ENCODE measurements around the gene CTNNBL1.

The CTNNBL1 gene

GRCh38 chr20:37702403-37703034 is 8.7 kb downstream of the CTNNBL1 start:
- no peak overlapping the region for H2AFZ ChIP-seq (ENCODE audit: low read depth, low read length)
- no peak overlapping the region for H3K14ac ChIP-seq (ENCODE audit: low read length in 2 of 2)
- H3K36me3 ChIP-seq (ENCODE audit: control insufficient read depth in 1 of 2, insufficient read depth in 2 of 2, low read depth in 1 of 2, low read length in 2 of 2) = no peaks in the 10 kb centered on the region
- no peak for DNase-seq
- no peak overlapping the region for H3K4me2 ChIP-seq (ENCODE audit: low read length, poor library complexity, severe bottlenecking)
- no peak overlapping the region for H3K4me3 ChIP-seq (ENCODE audit: insufficient read depth in 1 of 2, low read depth in 1 of 2, low read length in 2 of 2)
- no peaks in the 10 kb centered on the region for H3K9me3 ChIP-seq (ENCODE audit: control insufficient read depth, low read length)
- H3K4ac ChIP-seq (ENCODE audit: low read depth in 1 of 2, low read length in 2 of 2) = no peak overlapping the region
- no peak overlapping the region for H4K91ac ChIP-seq (ENCODE audit: low read length)
- no peak overlapping the region for H2BK12ac ChIP-seq (ENCODE audit: low read length in 2 of 2)
- H3K4me1 ChIP-seq (ENCODE audit: control insufficient read depth, insufficient read depth, low read depth, low read length) = no peaks in the 10 kb centered on the region
- H2BK5ac ChIP-seq (ENCODE audit: low read depth, low read length, poor library complexity, severe bottlenecking) = no peak overlapping the region
- 89% methylated on average over 1 of the region's 1 CpG for WGBS
- no peaks in the 10 kb centered on the region for H3K27me3 ChIP-seq (ENCODE audit: control insufficient read depth in 1 of 2, insufficient read depth in 1 of 2, low read length in 2 of 2)
- H2BK15ac ChIP-seq (ENCODE audit: low read depth, poor library complexity, severe bottlenecking) = no peak overlapping the region
- H3K23ac ChIP-seq (ENCODE audit: low read length in 2 of 2) = no peak overlapping the region
- no peak overlapping the region for H3K18ac ChIP-seq (ENCODE audit: low read depth in 1 of 2, low read length in 2 of 2)
- peaks cover 39% of the 10 kb centered on the region for H3K79me1 ChIP-seq (replicated peaks; ENCODE audit: low read length, poor library complexity, severe bottlenecking)
- H2AK5ac ChIP-seq (ENCODE audit: low read length, severe bottlenecking) = no peak overlapping the region
- no peak overlapping the region for H3K27ac ChIP-seq (ENCODE audit: low read length, poor library complexity, severe bottlenecking)
- no peak overlapping the region for H4K8ac ChIP-seq (ENCODE audit: low read length)
- peak overlapping the region; percentile 53 for H3K9ac ChIP-seq (ENCODE audit: low read length)
- H2BK120ac ChIP-seq (ENCODE audit: low read depth, low read length) = no peak overlapping the region

GRCh38 chr20:37703035-37703845 is 9.4 kb downstream of the CTNNBL1 start:
- 93% methylated on average over 6 of the region's 6 CpGs for WGBS
- no peak overlapping the region for H2AK5ac ChIP-seq (ENCODE audit: low read length, severe bottlenecking)
- H3K4me3 ChIP-seq (ENCODE audit: insufficient read depth in 1 of 2, low read depth in 1 of 2, low read length in 2 of 2) = no peak overlapping the region
- no peak overlapping the region for H3K14ac ChIP-seq (ENCODE audit: low read length in 2 of 2)
- H3K23ac ChIP-seq (ENCODE audit: low read length in 2 of 2) = no peak overlapping the region
- H2BK120ac ChIP-seq (ENCODE audit: low read depth, low read length) = no peak overlapping the region
- no peak overlapping the region for H3K4me2 ChIP-seq (ENCODE audit: low read length, poor library complexity, severe bottlenecking)
- no peak overlapping the region for H4K8ac ChIP-seq (ENCODE audit: low read length)
- H3K27ac ChIP-seq (ENCODE audit: low read length, poor library complexity, severe bottlenecking) = no peak overlapping the region
- no peak overlapping the region for H4K91ac ChIP-seq (ENCODE audit: low read length)
- H3K36me3 ChIP-seq (ENCODE audit: control insufficient read depth in 1 of 2, insufficient read depth in 2 of 2, low read depth in 1 of 2, low read length in 2 of 2) = no peaks in the 10 kb centered on the region
- no peaks in the 10 kb centered on the region for H3K4me1 ChIP-seq (ENCODE audit: control insufficient read depth, insufficient read depth, low read depth, low read length)
- H3K9me3 ChIP-seq (ENCODE audit: control insufficient read depth, low read length) = no peaks in the 10 kb centered on the region
- H3K79me1 ChIP-seq (replicated peaks; ENCODE audit: low read length, poor library complexity, severe bottlenecking) = peaks cover 36% of the 10 kb centered on the region
- no peaks in the 10 kb centered on the region for H3K27me3 ChIP-seq (ENCODE audit: control insufficient read depth in 1 of 2, insufficient read depth in 1 of 2, low read length in 2 of 2)
- no peak overlapping the region for H3K18ac ChIP-seq (ENCODE audit: low read depth in 1 of 2, low read length in 2 of 2)
- H3K4ac ChIP-seq (ENCODE audit: low read depth in 1 of 2, low read length in 2 of 2) = no peak overlapping the region
- no peak overlapping the region for H2BK12ac ChIP-seq (ENCODE audit: low read length in 2 of 2)
- no peak overlapping the region for H2BK15ac ChIP-seq (ENCODE audit: low read depth, poor library complexity, severe bottlenecking)
- no peak overlapping the region for H2AFZ ChIP-seq (ENCODE audit: low read depth, low read length)
- H3K9ac ChIP-seq (ENCODE audit: low read length) = no peak overlapping the region
- DNase-seq = no peak
- H2BK5ac ChIP-seq (ENCODE audit: low read depth, low read length, poor library complexity, severe bottlenecking) = no peak overlapping the region

- H3K4me2 ChIP-seq (ENCODE audit: low read length, poor library complexity, severe bottlenecking) = no peak overlapping the region
- no peak overlapping the region for H3K4me3 ChIP-seq (ENCODE audit: insufficient read depth in 1 of 2, low read depth in 1 of 2, low read length in 2 of 2)
- no peak for DNase-seq
- no peaks in the 10 kb centered on the region for H3K27me3 ChIP-seq (ENCODE audit: control insufficient read depth in 1 of 2, insufficient read depth in 1 of 2, low read length in 2 of 2)
- H2BK15ac ChIP-seq (ENCODE audit: low read depth, poor library complexity, severe bottlenecking) = no peak overlapping the region
- no peak overlapping the region for H2BK5ac ChIP-seq (ENCODE audit: low read depth, low read length, poor library complexity, severe bottlenecking)
- peaks cover 28% of the 10 kb centered on the region for H3K79me1 ChIP-seq (replicated peaks; ENCODE audit: low read length, poor library complexity, severe bottlenecking)
- no peak overlapping the region for H3K18ac ChIP-seq (ENCODE audit: low read depth in 1 of 2, low read length in 2 of 2)
- no peaks in the 10 kb centered on the region for H3K36me3 ChIP-seq (ENCODE audit: control insufficient read depth in 1 of 2, insufficient read depth in 2 of 2, low read depth in 1 of 2, low read length in 2 of 2)
- no peaks in the 10 kb centered on the region for H3K9me3 ChIP-seq (ENCODE audit: control insufficient read depth, low read length)
- H3K4me1 ChIP-seq (ENCODE audit: control insufficient read depth, insufficient read depth, low read depth, low read length) = no peaks in the 10 kb centered on the region
- H3K4ac ChIP-seq (ENCODE audit: low read depth in 1 of 2, low read length in 2 of 2) = no peak overlapping the region
- no peak overlapping the region for H2AK5ac ChIP-seq (ENCODE audit: low read length, severe bottlenecking)
- H4K91ac ChIP-seq (ENCODE audit: low read length) = no peak overlapping the region
- H2AFZ ChIP-seq (ENCODE audit: low read depth, low read length) = no peak overlapping the region
- no peak overlapping the region for H3K23ac ChIP-seq (ENCODE audit: low read length in 2 of 2)
- H2BK120ac ChIP-seq (ENCODE audit: low read depth, low read length) = no peak overlapping the region
- no peak overlapping the region for H3K9ac ChIP-seq (ENCODE audit: low read length)
- no peak overlapping the region for H3K14ac ChIP-seq (ENCODE audit: low read length in 2 of 2)
- no peak overlapping the region for H3K27ac ChIP-seq (ENCODE audit: low read length, poor library complexity, severe bottlenecking)
- 96% methylated on average over 1 of the region's 1 CpG for WGBS
- no peak overlapping the region for H2BK12ac ChIP-seq (ENCODE audit: low read length in 2 of 2)
- no peak overlapping the region for H4K8ac ChIP-seq (ENCODE audit: low read length)
Measured at GRCh38 chr20:37704955-37705354, 11.1 kb downstream of the CTNNBL1 start.

- Histone ChIP-seq H2BK12ac (ENCODE audit: low read length in 2 of 2) (no peak overlapping the region), H2AK5ac (ENCODE audit: low read length, severe bottlenecking) (no peak overlapping the region), H2AFZ (ENCODE audit: low read depth, low read length) (no peak overlapping the region), H2BK5ac (ENCODE audit: low read depth, low read length, poor library complexity, severe bottlenecking) (no peak overlapping the region), H3K4ac (ENCODE audit: low read depth in 1 of 2, low read length in 2 of 2) (no peak overlapping the region), H3K14ac (ENCODE audit: low read length in 2 of 2) (no peak overlapping the region), H4K8ac (ENCODE audit: low read length) (no peak overlapping the region), H3K36me3 (ENCODE audit: control insufficient read depth in 1 of 2, insufficient read depth in 2 of 2, low read depth in 1 of 2, low read length in 2 of 2) (no peaks in the 10 kb centered on the region), H2BK120ac (ENCODE audit: low read depth, low read length) (no peak overlapping the region), H3K9ac (ENCODE audit: low read length) (no peak overlapping the region), H3K23ac (ENCODE audit: low read length in 2 of 2) (no peak overlapping the region), H3K27me3 (ENCODE audit: control insufficient read depth in 1 of 2, insufficient read depth in 1 of 2, low read length in 2 of 2) (no peaks in the 10 kb centered on the region), H3K4me3 (ENCODE audit: insufficient read depth in 1 of 2, low read depth in 1 of 2, low read length in 2 of 2) (no peak overlapping the region), H2BK15ac (ENCODE audit: low read depth, poor library complexity, severe bottlenecking) (no peak overlapping the region), H3K79me1 (replicated peaks; ENCODE audit: low read length, poor library complexity, severe bottlenecking) (peaks cover 32% of the 10 kb centered on the region), H3K4me2 (ENCODE audit: low read length, poor library complexity, severe bottlenecking) (no peak overlapping the region), H3K4me1 (ENCODE audit: control insufficient read depth, insufficient read depth, low read depth, low read length) (no peaks in the 10 kb centered on the region), H3K18ac (ENCODE audit: low read depth in 1 of 2, low read length in 2 of 2) (no peak overlapping the region), H3K27ac (ENCODE audit: low read length, poor library complexity, severe bottlenecking) (no peak overlapping the region), H3K9me3 (ENCODE audit: control insufficient read depth, low read length) (no peaks in the 10 kb centered on the region), H4K91ac (ENCODE audit: low read length) (no peak overlapping the region)
- DNase-seq = no peak
- 92% methylated on average over 2 of the region's 3 CpGs for WGBS
Measured at GRCh38 chr20:37706298-37706697, 12.5 kb downstream of the CTNNBL1 start.

Data from mesenchymal stem cell (in vitro differentiated cells and primary cell).